ENCODE results near the gene TNRC6B.

DNA sequence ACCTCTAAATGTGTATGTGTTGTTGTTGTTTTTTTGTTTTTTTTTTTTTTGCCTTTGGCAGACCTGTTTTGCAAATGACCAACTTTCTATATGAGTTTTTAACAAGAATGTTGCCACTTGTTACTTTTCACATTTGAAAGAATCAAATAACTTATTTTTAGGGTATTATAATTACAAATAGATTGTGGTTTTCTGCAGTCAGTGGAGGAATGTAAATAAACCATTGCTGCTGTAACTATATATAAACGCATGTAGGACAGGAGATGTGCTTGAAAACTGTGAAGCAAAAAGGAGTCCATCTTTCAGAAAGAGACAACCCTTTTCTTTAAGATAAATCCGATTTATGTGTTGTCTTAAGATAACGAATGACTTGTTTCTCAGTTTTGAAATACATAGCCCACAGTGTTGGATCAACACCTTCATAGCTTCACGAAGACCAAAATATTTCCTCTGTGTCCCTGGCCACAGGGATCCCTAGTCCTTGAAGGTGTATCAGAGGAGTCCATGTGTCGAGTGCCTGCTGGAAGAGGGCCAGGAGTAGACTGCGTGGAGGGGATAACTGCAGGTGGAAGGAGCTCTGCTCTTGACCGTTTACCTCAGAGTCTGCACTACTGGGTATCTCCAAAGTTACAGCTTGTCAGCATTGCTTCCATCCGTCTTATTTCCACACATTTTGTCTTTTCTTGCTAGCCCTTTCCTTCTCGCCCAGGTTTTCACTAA, 24.7 kb downstream of the TNRC6B start:
- no peak for TF ChIP-seq POLR2A (IDR thresholded peaks at IDR 0.05; ENCODE audit: extremely low read depth, insufficient read length)
- TF ChIP-seq, protein P1, sequence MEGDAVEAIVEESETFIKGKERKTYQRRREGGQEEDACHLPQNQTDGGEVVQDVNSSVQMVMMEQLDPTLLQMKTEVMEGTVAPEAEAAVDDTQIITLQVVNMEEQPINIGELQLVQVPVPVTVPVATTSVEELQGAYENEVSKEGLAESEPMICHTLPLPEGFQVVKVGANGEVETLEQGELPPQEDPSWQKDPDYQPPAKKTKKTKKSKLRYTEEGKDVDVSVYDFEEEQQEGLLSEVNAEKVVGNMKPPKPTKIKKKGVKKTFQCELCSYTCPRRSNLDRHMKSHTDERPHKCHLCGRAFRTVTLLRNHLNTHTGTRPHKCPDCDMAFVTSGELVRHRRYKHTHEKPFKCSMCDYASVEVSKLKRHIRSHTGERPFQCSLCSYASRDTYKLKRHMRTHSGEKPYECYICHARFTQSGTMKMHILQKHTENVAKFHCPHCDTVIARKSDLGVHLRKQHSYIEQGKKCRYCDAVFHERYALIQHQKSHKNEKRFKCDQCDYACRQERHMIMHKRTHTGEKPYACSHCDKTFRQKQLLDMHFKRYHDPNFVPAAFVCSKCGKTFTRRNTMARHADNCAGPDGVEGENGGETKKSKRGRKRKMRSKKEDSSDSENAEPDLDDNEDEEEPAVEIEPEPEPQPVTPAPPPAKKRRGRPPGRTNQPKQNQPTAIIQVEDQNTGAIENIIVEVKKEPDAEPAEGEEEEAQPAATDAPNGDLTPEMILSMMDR (IDR thresholded peaks at IDR 0.05; ENCODE audit: low read depth, low read length) = no peak
- TF ChIP-seq, protein P2, sequence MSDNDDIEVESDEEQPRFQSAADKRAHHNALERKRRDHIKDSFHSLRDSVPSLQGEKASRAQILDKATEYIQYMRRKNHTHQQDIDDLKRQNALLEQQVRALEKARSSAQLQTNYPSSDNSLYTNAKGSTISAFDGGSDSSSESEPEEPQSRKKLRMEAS (IDR thresholded peaks at IDR 0.05; ENCODE audit: low read depth, low read length) = no peak
